Activated naive CD4-positive, alpha-beta T cell treated with anti-CD3 and anti-CD28 coated beads, Interleukin-2, amount 50 U/mL, for 72 hours (primary cell): Measurements from ENCODE around the gene NIPAL4. TPM values are rescaled to one million over a fixed set of nuclear protein-coding genes. Genes with fewer than 3 reads are reported as not detected.
"Not testable (repeated sequence)": the region's sequence is repeated elsewhere in the genome, so short reads cannot be mapped to it uniquely, and the experiment has no call there.

ENCODE experiments used
- ATAC-seq, 2 donors: fragments of 150-1000 bp; cut with Tn5 transposase; 2 replicates each; pipeline ENCODE4 v1.10.0; 2021; ENCODE audit warnings: mild to moderate bottlenecking in 2 of 2, moderate library complexity in 2 of 2
- DNase-seq, 2 donors: peaks; one replicate each; pipeline ENCODE4 v3.0.0; 2021 to 2022; ENCODE audit warnings: low spot score in 2 of 2
- H3K27ac Mint-ChIP-seq, 2 donors: one replicate each; pipeline ENCODE4 v1.8.0; 2022; ENCODE audit warnings: mild to moderate bottlenecking in 2 of 2, mixed read lengths in 2 of 2
- H3K36me3 Mint-ChIP-seq, 2 donors: one replicate each; pipeline ENCODE4 v1.8.0; 2022; ENCODE audit warnings: mixed read lengths in 2 of 2
- H3K9me3 Mint-ChIP-seq, 2 donors: one replicate each; pipeline ENCODE4 v1.8.0; 2022; ENCODE audit warnings: mixed read lengths in 2 of 2
- total RNA-seq, 2 donors: library from RNA; stranded (reverse); gene quantifications; one replicate each; pipeline ENCODE4 v1.2.3, GENCODE V29; 2022

Gene NIPAL4
- total RNA-seq, 2 donors from 2014 or later = 0.30 to 3.9 TPM

DNA sequence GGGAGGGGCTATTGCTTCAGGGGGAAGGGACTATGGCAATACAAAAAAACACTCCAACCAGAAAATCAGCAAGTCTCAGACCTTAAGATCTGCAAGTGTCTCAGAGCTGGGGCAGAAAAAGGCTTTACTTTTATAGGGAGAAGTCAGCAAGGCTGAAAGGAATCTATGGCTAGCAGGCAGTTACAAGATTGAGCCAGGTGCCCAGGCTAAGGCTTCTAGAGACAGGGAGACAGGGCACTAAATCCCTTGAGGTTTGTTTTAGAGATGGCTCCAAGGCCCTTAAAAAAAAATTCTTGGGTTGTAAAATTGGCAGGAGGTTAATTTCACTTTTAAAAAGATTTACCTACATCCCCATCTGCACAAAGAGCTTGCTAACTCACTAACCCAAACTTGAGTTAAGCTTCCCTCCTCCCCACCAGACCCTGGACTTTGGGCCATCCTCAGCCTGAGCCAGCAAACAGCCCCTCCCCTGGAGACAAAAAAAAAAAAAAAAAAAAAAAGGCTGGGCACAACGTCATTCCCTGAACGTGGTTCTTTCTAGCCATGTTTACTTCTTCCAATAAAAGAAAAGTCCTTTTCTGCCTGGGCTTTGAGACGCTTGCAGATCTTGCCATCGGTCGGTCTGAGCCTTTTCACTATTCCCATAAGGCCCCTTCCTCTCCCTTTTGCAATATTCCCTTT, 17.9 kb downstream of the NIPAL4 start:
- Mint-ChIP-seq H3K9me3 (no peaks in the 10 kb centered on the region), H3K27ac (peak overlapping the region in 1 of 2 donors; percentile 58), H3K36me3 (peaks cover 0 to 41% of the 10 kb centered on the region in 2 donors)
- DNase-seq (no peak), ATAC-seq (no peak)

- Mint-ChIP-seq H3K9me3 (no peaks in the 10 kb centered on the region), H3K36me3 (peaks cover 0 to 41% of the 10 kb centered on the region in 2 donors), H3K27ac (peak overlapping the region in 1 of 2 donors; percentile 9)
- ATAC-seq (no peak), DNase-seq (no peak)
Measured at GRCh38 chr5:157478726-157479125, 18.7 kb downstream of the NIPAL4 start.

GRCh38 chr5:157479166-157479565, 19.2 kb downstream of the NIPAL4 start:
- Mint-ChIP-seq H3K9me3 (no peaks in the 10 kb centered on the region), H3K36me3 (peaks cover 0 to 44% of the 10 kb centered on the region in 2 donors), H3K27ac (peak overlapping the region in 1 of 2 donors; percentile 9)

DNA sequence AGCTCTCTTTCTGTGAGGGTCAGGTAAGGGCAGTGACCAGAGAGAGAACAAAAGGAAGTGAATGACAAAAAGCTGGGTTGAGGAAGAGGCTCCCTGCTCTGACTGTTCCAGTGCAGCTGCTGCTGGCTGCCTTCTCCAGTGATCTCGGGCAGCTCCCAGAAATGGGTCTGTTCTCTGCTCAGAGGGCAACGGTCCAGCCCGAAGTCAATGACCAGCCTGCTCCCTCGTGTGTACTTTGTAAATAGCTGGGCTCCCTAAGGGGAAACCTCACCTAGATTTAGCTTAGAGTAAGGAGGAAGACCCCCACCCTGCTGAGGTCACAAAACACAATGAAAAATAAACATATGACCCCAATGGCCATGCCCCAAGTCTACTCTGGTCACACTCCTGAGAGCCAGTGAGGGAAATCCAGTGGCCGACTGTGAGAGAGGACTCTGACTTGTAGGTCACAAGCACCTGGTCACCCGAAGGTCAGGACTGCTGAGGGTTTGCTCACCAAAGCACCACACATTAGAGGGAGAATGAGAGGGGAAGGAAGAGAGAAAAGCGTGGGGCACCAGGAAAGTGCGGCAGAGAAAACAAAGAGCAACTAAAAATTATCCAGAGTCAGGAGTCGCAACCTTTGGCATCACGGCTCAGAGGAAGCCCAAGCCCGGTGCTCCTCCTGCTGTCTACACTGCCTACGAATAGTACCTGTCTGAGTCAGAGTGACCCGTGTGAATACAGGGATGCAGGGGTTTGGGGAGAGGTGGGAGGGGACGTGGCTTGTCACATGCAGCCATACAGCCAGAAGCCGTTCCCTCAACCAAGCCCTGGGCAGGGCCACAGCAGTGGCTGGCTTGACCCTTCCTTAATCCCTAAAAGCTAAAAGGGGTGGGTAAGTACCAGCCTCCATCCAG, 19.8 kb downstream of the NIPAL4 start:
- no peaks in the 10 kb centered on the region for H3K9me3 Mint-ChIP-seq
- ATAC-seq (peak in 1 of 2 donors; percentile 22), DNase-seq (no peak)
- H3K27ac Mint-ChIP-seq = peak overlapping the region in 1 of 2 donors; percentile 51
- H3K36me3 Mint-ChIP-seq = peaks cover 0 to 46% of the 10 kb centered on the region in 2 donors

More at GRCh38 chr5:157479166-157479565, 19.2 kb downstream of the NIPAL4 start:
- no peak for ATAC-seq
- DNase-seq = no peak

- H3K27ac Mint-ChIP-seq = no peak overlapping the region
- ATAC-seq (no peak), DNase-seq (no peak)
- peaks cover 0 to 52% of the 10 kb centered on the region in 2 donors for H3K36me3 Mint-ChIP-seq
- no peaks in the 10 kb centered on the region for H3K9me3 Mint-ChIP-seq
Measured at GRCh38 chr5:157481265-157481664, 21.3 kb downstream of the NIPAL4 start.

GRCh38 chr5:157481666-157482065, 21.7 kb downstream of the NIPAL4 start:
- DNase-seq = no peak
- no peaks in the 10 kb centered on the region for H3K9me3 Mint-ChIP-seq
- H3K27ac Mint-ChIP-seq = no peak overlapping the region
- H3K36me3 Mint-ChIP-seq = peaks cover 0 to 56% of the 10 kb centered on the region in 2 donors
- no peak for ATAC-seq

- DNase-seq, ATAC-seq, H3K27ac Mint-ChIP-seq, H3K9me3 Mint-ChIP-seq: not testable (repeated sequence)
- peaks cover 0 to 60% of the 10 kb centered on the region in 2 donors for H3K36me3 Mint-ChIP-seq
Measured at GRCh38 chr5:157482702-157483101, 22.7 kb downstream of the NIPAL4 start.

DNA sequence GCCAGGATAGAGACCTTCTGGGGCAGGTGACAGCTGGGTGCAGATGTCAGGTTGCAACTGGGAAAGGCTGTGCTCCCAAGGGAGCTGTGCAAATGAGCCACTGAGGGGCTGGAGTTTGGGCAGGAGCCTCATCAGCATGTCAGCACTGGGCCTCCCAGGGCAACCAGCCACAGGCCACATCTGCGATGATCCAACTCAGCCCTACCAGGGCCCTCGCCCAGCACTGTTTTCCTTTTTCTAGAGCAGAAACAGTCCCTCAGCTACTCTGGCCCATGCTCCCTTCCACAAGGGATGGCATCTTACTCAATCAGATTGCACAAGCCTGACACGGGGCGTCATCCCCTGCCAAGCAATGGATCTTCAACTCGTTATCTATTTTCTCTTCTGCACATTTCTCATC, 24.8 kb downstream of the NIPAL4 start:
- Mint-ChIP-seq H3K27ac (no peak overlapping the region), H3K36me3 (peaks cover 0 to 73% of the 10 kb centered on the region in 2 donors), H3K9me3 (no peaks in the 10 kb centered on the region)
- no peak for DNase-seq
- no peak for ATAC-seq

- DNase-seq (no peak), ATAC-seq (no peak)
- Mint-ChIP-seq H3K27ac (peak overlapping the region in 1 of 2 donors; percentile 65), H3K9me3 (no peaks in the 10 kb centered on the region), H3K36me3 (peaks cover 0 to 73% of the 10 kb centered on the region in 2 donors)
Measured at GRCh38 chr5:157485340-157485739, 25.3 kb downstream of the NIPAL4 start.

GRCh38 chr5:157485811-157486210, 25.8 kb downstream of the NIPAL4 start:
- no peak for ATAC-seq
- Mint-ChIP-seq H3K27ac (peak overlapping the region in 1 of 2 donors; percentile 65), H3K9me3 (no peaks in the 10 kb centered on the region), H3K36me3 (peaks cover 0 to 73% of the 10 kb centered on the region in 2 donors)
- DNase-seq = no peak

DNA sequence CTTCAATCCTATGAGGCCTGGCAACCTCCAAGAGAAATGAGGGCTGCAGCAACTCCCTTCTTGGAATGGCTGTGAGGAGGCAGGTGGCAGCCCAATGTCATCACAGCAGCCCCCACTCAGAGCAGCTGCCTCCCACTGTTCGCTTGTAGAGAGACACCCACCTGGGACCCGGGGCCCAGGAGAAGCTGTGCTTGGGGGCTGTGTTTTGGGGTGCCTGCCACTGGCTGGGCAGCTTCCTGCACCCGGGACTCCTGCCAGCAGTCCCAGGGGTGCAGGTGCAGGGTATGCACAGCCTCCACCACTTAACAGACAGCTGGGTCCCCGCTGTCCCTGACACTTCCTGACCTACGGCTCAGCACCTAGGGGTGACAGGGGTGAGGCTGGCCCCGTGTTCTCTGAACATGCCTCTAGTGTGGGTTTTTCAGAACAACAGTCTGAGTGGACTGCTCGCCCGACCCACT, 26.2 kb downstream of the NIPAL4 start:
- no peak overlapping the region for H3K27ac Mint-ChIP-seq
- H3K9me3 Mint-ChIP-seq = no peaks in the 10 kb centered on the region
- ATAC-seq (peak in 1 of 2 donors; percentile 23), DNase-seq (no peak)
- peaks cover 0 to 71% of the 10 kb centered on the region in 2 donors for H3K36me3 Mint-ChIP-seq

DNA sequence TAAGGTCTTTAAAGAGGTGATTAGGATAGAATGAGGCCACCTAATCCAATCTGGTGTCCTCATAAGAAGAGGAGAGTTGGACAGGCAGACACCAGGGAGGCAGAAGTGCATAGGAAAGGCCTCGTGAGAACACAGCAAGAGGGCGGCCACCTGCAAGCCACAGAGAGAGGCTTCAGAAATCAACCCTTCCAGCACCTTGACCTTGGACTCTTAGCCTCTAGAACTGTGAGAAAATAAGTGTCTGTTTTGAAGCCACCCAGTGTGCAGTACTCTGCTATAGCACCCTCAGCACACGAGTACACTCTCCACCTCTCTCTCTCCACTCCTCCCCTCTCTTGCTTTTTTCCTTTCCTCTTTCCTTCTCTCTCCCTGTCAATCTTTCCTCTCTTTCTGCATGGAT, 26.8 kb downstream of the NIPAL4 start:
- ATAC-seq = peak in 1 of 2 donors; percentile 28
- no peak for DNase-seq
- Mint-ChIP-seq H3K9me3 (no peaks in the 10 kb centered on the region), H3K27ac (peak overlapping the region in 1 of 2 donors; percentile 91), H3K36me3 (peaks cover 0 to 65% of the 10 kb centered on the region in 2 donors)

GRCh38 chr5:157487358-157487757, 27.3 kb downstream of the NIPAL4 start:
- ATAC-seq (peak in 1 of 2 donors; percentile 17), DNase-seq (no peak)
- no peaks in the 10 kb centered on the region for H3K9me3 Mint-ChIP-seq
- peak overlapping the region in 1 of 2 donors; percentile 91 for H3K27ac Mint-ChIP-seq
- peaks cover 0 to 60% of the 10 kb centered on the region in 2 donors for H3K36me3 Mint-ChIP-seq

DNA sequence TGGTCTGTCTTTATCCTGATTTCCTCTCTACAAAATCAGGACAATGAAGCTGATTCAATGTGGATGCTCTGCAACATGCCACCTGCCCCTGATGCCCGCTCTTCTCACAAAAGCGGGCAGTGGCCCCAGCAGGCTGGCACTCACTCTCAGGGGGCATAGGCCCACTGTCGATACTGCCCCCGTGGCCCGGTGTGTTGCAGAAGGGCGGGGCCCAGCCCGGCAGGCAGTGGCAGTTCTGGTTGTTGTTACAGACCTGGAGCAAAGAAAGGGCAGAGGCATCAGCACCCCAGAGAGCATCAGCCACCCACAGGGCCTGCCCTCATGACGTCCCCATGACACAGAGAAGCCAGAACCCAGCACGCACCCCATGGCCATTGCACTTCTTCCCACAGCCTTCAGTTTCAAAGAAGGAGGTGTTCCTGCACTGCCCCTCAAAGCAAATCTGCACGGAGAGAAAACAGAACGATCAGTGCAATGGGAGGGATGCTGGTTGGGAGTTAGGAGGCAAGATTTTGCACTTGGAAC, 31.5 kb downstream of the NIPAL4 start:
- Mint-ChIP-seq H3K9me3 (peaks cover 4 to 5% of the 10 kb centered on the region in 2 donors), H3K36me3 (peaks cover 0 to 48% of the 10 kb centered on the region in 2 donors), H3K27ac (peak overlapping the region in 1 of 2 donors; percentile 44)
- ATAC-seq (no peak), DNase-seq (no peak)

- Mint-ChIP-seq H3K36me3 (peaks cover 0 to 35% of the 10 kb centered on the region in 2 donors), H3K9me3 (peaks cover 4 to 5% of the 10 kb centered on the region in 2 donors), H3K27ac (peak overlapping the region in 1 of 2 donors; percentile 91)
- ATAC-seq (no peak), DNase-seq (no peak)
Measured at GRCh38 chr5:157492886-157493285, 32.9 kb downstream of the NIPAL4 start.

- Mint-ChIP-seq H3K27ac (peak overlapping the region; percentile 0 to 78), H3K36me3 (peaks cover 0 to 25% of the 10 kb centered on the region in 2 donors), H3K9me3 (peaks cover 4 to 5% of the 10 kb centered on the region in 2 donors)
- no peak for ATAC-seq
- DNase-seq = no peak
Measured at GRCh38 chr5:157494178-157494832, 34.3 kb downstream of the NIPAL4 start.
